ENCODE data around the gene STAT5B. TPM values are rescaled to one million over a fixed set of nuclear protein-coding genes. Genes with fewer than 3 reads are reported as not detected.

Gene STAT5B
- total and polyA plus RNA-seq, 2 of the 13 experiments (the other 11 are each of a cell fraction or from before 2014, with no cell fraction given), result 21.0 to 42.8 TPM

DNA sequence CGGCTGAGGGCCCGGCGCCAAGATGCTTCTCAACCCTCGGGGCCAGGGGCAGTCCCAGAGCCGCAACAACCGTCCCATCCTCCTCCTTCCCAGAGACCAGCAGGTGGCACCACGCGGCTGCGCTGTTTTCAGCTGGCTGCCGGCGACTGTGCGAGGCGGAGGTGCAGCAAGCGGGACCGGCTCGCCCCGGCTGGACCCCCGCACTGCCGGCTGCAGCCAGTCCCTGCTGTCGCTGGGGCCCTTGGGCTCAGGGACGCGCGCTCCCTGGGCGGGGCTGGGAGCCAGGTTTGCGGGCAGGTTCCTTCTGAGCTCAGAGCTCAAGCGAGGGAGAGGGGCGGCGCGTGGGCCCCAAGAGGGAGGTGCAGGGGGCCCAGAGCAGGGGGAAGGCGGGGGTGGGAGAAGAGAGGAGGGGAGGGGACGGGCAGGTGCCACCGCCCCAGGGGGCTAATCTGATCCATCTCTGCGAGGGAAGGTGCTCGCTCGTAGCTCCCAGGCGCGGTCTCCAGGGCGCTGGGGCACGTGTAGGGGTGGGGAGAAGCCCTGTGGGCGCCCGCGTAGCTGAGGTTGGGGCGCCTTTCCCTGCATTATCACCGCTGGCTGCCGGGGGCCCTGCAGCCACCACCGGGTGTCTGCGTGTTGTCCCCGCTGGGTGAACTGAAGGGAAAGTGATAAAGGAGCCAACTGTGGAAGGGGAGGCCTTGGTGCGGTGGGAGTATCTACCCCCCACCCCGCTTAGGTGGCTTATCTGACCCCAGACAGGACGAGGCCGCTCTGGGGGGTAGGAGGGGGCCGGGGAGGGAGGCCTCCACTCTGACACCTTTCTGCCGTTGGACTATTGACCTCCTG is 36.3 kb upstream of the STAT5B start (continued):
- TF ChIP-seq, protein P1, sequence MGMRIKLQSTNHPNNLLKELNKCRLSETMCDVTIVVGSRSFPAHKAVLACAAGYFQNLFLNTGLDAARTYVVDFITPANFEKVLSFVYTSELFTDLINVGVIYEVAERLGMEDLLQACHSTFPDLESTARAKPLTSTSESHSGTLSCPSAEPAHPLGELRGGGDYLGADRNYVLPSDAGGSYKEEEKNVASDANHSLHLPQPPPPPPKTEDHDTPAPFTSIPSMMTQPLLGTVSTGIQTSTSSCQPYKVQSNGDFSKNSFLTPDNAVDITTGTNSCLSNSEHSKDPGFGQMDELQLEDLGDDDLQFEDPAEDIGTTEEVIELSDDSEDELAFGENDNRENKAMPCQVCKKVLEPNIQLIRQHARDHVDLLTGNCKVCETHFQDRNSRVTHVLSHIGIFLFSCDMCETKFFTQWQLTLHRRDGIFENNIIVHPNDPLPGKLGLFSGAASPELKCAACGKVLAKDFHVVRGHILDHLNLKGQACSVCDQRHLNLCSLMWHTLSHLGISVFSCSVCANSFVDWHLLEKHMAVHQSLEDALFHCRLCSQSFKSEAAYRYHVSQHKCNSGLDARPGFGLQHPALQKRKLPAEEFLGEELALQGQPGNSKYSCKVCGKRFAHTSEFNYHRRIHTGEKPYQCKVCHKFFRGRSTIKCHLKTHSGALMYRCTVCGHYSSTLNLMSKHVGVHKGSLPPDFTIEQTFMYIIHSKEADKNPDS (CRISPR knock-in tag; IDR thresholded peaks at IDR 0.05), result no peak
- no peak for TF ChIP-seq ZNF737 (CRISPR knock-in tag; IDR thresholded peaks at IDR 0.05; ENCODE audit: borderline replicate concordance)
- no peak for TF ChIP-seq CHCHD3 (CRISPR knock-in tag; IDR thresholded peaks at IDR 0.05)
- no peak for TF ChIP-seq NFRKB (IDR thresholded peaks at IDR 0.05)
- peak; percentile 69 for TF ChIP-seq IKZF4 (CRISPR knock-in tag; IDR thresholded peaks at IDR 0.05; ENCODE audit: borderline replicate concordance, low read depth, not compliant biosample characterization)
- TF ChIP-seq ZNF619 (CRISPR knock-in tag; IDR thresholded peaks at IDR 0.05), result peak; percentile 72; the same call in 1 of the 2 replicates
- TF ChIP-seq BCL6 (CRISPR knock-in tag; IDR thresholded peaks at IDR 0.05), result peak; percentile 66; the same call in 1 of the 2 replicates
- no peak for TF ChIP-seq PTBP1 (IDR thresholded peaks at IDR 0.05; ENCODE audit: low read depth, low read length, poor library complexity, severe bottlenecking)
- TF ChIP-seq RFX1 (IDR thresholded peaks at IDR 0.05), result no peak
- no peak; the same call in 1 of the 2 replicates for TF ChIP-seq DMAP1 (CRISPR knock-in tag; IDR thresholded peaks at IDR 0.05)
- TF ChIP-seq MAFF (IDR thresholded peaks at IDR 0.05; ENCODE audit: low read depth, low read length), result no peak
- no peak for TF ChIP-seq RNF2 (conservative IDR thresholded peaks at IDR 0.05; ENCODE audit: low read depth)
- peak; percentile 79; the same call in 1 of the 2 replicates for TF ChIP-seq ZNF274 (CRISPR knock-in tag; IDR thresholded peaks at IDR 0.05)
- TF ChIP-seq SRSF9 (IDR thresholded peaks at IDR 0.05; ENCODE audit: borderline replicate concordance, insufficient read depth, low read depth, low read length, poor library complexity, severe bottlenecking), result no peak
- TF ChIP-seq ONECUT2 (CRISPR knock-in tag; IDR thresholded peaks at IDR 0.05), result no peak
- TF ChIP-seq SOX13 (IDR thresholded peaks at IDR 0.05), result no peak
- TF ChIP-seq SOX13 (CRISPR knock-in tag; conservative IDR thresholded peaks at IDR 0.05 in 1 of 2, IDR thresholded peaks at IDR 0.05 in 1 of 2), result peak in 1 of 2 experiments; percentile 45; a peak in 2 of 4 replicates
- TF ChIP-seq, protein P2, sequence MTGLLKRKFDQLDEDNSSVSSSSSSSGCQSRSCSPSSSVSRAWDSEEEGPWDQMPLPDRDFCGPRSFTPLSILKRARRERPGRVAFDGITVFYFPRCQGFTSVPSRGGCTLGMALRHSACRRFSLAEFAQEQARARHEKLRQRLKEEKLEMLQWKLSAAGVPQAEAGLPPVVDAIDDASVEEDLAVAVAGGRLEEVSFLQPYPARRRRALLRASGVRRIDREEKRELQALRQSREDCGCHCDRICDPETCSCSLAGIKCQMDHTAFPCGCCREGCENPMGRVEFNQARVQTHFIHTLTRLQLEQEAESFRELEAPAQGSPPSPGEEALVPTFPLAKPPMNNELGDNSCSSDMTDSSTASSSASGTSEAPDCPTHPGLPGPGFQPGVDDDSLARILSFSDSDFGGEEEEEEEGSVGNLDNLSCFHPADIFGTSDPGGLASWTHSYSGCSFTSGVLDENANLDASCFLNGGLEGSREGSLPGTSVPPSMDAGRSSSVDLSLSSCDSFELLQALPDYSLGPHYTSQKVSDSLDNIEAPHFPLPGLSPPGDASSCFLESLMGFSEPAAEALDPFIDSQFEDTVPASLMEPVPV (CRISPR knock-in tag; IDR thresholded peaks at IDR 0.05), result 0 out of 2 replicates have a peak, but pooled peaks have one; percentile 59
- TF ChIP-seq TBP (CRISPR knock-in tag; IDR thresholded peaks at IDR 0.05), result no peak
- no peak for TF ChIP-seq FOXJ3 (CRISPR knock-in tag; IDR thresholded peaks at IDR 0.05; ENCODE audit: borderline replicate concordance)
- no peak for TF ChIP-seq IRX3 (CRISPR knock-in tag; IDR thresholded peaks at IDR 0.05; ENCODE audit: borderline replicate concordance, low read depth)
- no peak for TF ChIP-seq NONO (IDR thresholded peaks at IDR 0.05)
- peak; percentile 69 for TF ChIP-seq NONO (CRISPR knock-in tag; conservative IDR thresholded peaks at IDR 0.05)
- TF ChIP-seq ZNF441 (CRISPR knock-in tag; IDR thresholded peaks at IDR 0.05; ENCODE audit: borderline replicate concordance), result peak; percentile 64; the same call in 1 of the 2 replicates
- TF ChIP-seq TAF1 (CRISPR knock-in tag; IDR thresholded peaks at IDR 0.05), result peak; percentile 43; the same call in 1 of the 2 replicates
- TF ChIP-seq, protein P3, sequence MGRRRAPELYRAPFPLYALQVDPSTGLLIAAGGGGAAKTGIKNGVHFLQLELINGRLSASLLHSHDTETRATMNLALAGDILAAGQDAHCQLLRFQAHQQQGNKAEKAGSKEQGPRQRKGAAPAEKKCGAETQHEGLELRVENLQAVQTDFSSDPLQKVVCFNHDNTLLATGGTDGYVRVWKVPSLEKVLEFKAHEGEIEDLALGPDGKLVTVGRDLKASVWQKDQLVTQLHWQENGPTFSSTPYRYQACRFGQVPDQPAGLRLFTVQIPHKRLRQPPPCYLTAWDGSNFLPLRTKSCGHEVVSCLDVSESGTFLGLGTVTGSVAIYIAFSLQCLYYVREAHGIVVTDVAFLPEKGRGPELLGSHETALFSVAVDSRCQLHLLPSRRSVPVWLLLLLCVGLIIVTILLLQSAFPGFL (CRISPR knock-in tag; IDR thresholded peaks at IDR 0.05), result no peak
- TF ChIP-seq SP4 (CRISPR knock-in tag; IDR thresholded peaks at IDR 0.05), result peak; percentile 78; the same call in 1 of the 2 replicates
